ENCODE results near the gene RASSF8.
A peak's percentile ranks its signal among the peaks of the same experiment; 100 is the strongest.

The RASSF8 gene

DNA sequence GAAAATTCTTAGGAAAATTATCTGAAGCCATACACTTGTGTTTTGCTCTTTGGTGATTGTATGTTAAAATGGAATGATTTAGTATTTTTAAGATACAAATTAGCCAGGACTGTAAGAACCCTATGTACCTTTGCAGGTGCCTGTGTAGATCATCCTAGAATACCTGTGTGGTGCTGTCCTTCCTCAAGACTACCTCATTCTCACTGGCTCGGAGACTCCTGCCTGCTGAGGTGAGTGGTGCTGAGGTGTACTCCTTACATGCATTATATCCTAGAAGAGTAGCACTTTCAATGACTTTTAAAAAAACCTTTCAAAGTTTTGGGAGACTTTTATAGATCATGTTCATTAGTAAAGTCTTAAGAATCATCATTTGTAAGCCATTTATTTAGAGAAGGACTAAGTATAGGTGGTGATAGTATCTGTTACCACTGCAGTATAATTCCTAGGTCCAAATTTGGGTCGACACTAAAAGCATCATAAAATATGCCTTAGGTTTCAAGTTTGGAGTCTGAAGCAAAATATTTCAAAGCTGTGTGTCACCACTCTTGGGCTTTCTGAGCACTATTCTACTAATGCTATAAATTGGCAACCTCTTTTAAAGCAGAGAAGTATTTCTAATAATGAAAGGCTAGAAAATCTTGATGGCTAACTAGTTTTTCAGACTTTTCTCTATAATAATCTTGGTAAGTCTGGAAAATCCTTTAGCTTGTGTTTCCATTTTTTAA is 36.6 kb downstream of the RASSF8 start:
- DNase-seq = no peak

- DNase-seq = no peak
Observed at GRCh38 chr12:25995906-25996305, 37.4 kb downstream of the RASSF8 start.

- no peak for DNase-seq
Observed at GRCh38 chr12:25996677-25997076, 38.2 kb downstream of the RASSF8 start.

- DNase-seq = peak in 1 of 3 donors; percentile 11
Observed at GRCh38 chr12:25997201-25997963, 38.9 kb downstream of the RASSF8 start.

DNA sequence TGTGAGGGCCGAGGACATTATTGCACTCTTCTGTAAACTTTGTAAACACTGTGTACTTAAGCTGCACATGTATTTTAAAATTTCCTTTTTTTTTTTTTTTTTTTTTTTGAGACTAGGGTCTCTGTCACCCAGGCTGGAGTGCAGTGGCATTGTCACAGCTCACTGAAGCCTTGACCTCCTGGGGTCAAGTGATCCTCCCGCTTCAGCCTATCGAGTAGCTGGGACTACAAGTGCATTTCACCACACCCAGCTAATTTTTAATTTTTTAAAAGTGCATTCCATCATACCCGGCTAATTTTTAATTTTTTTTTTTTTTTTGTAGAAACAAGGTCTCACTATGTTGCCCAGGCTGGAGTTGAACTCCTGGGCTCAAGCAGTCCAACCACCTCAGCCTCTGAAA is 42.4 kb downstream of the RASSF8 start:
- DNase-seq = no peak

- no peak for DNase-seq
Observed at GRCh38 chr12:26001530-26001929, 43.0 kb downstream of the RASSF8 start.

GRCh38 chr12:26003065-26003464 is 44.6 kb downstream of the RASSF8 start:
- no peak for DNase-seq

DNA sequence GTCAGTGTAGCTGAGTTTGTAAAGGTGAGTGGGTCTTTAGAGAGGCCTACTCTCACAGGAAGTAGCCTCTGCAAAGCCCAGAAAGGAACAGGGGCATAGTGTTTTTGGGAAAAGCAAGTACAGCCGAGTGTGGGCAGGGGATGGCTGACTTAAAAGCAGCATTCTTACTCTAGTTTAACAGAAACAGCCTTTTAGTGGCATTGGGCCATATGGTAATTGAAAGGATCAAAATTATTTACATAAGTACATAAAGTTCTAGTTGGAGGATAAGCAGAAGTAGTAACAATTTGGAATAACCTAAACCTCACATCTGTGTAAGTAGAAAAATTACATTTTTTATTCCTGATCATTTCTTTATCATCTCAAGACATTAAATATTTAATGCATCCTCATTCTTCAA is 49.1 kb downstream of the RASSF8 start:
- no peak for DNase-seq

DNA sequence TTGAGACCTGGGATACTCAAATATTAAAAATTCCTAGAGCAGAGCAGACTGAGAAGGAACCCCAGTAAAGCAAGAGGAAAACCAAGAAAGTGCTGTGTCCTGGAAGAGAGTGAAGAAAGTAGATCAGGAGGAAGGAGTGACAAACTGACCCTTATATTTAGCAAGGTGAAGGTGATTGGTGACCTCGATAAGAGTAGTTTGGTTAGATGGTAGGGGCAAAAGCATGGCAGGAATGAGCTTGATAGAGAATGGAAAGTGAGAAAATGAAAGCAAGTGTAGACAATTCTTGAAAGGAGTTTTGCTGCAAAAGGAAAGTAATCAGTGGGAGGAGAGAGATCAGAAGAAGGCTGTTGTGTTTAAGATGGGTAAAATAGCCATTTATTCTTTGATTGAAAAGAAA is 51.1 kb downstream of the RASSF8 start:
- DNase-seq = no peak

DNA sequence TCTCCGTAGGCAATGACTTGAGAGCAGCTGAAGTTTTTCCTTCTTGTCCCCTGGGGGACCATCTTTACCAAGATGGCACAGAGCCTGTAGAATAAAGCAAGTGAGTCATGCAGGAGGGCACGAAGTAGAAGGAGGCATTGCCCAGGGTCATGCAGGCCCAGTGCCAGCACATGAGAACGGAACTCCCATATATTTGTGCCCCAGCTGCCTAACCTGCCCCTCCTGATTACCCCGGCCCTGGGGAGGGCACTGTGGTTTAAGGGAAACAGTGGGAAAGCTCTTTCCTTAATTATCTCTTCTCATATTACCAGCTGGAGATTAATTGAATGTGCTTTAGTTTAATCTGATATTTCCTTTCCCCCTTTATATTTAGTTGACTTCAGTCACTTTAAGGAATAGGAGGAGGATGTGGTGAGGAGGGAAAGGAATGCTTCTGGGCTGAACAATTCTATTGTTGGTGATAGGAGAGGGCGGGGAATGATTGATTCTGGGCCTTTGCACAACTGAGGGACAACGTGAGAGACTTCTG is 51.9 kb downstream of the RASSF8 start:
- no peak for DNase-seq

- DNase-seq = peak in 2 of 3 donors; percentile 13 to 25
Observed at GRCh38 chr12:26011099-26011498, 52.6 kb downstream of the RASSF8 start.

- no peak for DNase-seq
Observed at GRCh38 chr12:26014085-26014484, 55.6 kb downstream of the RASSF8 start.

DNA sequence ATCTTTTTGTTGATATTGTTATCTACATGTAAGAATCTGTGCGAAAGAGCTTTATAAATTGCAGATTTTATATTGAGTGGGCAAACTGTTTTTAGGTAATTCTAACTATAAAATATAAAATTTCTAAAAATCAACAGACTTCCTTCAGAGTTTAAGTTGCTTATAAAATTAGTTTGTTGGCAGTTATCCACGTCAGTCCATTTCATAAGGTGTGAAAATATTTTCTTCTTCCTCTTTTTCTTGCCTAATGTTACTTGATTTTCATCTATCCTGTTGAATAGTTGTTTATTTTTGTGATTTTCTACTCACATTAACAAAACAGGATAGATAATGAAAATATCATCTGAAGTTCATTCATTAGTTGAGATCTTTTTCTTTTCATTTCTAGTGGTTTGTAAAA is 58.0 kb downstream of the RASSF8 start:
- no peak for DNase-seq

- peak; percentile 47 to 68 (median 54) for DNase-seq
Observed at GRCh38 chr12:26017484-26018211, 59.2 kb downstream of the RASSF8 start.

DNA sequence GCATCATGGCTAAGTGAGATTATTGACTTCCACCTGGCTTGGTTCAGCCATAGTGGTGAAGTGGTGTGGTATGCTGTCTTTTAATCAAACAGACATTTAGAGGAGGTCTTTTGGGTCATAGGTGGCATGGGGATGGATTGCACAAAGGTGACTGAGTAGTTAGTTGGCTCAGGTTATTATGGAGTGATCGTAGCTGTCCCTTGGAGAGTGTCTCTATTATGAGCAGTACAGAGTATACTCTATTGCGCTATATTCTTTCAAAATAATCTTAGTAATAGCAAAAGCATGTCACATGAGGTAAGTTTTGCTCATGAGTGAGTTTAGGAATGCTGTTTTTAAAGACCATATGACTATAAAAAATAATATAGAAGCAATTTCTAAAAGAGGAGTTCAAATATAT is 60.4 kb downstream of the RASSF8 start:
- DNase-seq = no peak

- no peak for DNase-seq
Observed at GRCh38 chr12:26021534-26021933, 63.1 kb downstream of the RASSF8 start.

DNA sequence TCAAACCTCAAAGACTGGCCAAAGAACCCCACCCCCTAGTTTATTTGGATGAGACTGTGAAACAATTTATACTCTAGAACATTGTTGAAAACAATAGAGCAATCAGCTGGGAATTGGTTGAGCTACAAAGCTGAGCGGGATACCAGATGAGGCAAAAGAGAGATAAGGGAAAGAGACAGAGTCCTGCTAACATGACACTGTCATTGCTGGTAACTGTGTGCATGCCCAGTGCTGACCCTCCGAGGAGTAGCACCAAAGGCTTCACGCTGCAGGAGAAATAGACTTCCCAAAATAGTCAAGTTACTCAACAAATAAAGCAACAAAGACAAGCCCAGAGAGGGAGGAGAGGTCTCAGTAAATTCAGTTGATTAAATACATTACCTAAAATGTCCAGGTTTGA is 63.6 kb downstream of the RASSF8 start:
- DNase-seq = no peak

GRCh38 chr12:26026713-26027112 is 68.2 kb downstream of the RASSF8 start:
- no peak for DNase-seq

DNA sequence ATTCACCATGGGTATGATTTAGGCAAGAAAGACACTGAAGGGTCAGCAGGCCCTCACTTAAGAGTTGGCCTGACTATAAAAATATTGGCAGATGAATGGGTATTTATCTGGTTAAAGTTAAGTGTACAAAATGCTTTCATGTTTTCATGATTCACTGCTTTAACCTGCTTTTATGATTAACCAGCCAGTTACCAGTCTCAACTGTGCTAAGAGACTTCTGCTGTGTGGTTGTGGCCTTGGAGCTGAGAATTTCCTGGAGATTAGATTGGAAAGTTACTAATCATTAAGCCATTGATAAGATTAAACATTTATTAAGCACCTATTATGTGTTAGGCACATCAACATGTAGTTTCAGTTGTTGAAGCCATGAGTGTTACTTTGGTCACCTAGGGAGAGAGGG is 68.9 kb downstream of the RASSF8 start:
- DNase-seq = no peak

DNA sequence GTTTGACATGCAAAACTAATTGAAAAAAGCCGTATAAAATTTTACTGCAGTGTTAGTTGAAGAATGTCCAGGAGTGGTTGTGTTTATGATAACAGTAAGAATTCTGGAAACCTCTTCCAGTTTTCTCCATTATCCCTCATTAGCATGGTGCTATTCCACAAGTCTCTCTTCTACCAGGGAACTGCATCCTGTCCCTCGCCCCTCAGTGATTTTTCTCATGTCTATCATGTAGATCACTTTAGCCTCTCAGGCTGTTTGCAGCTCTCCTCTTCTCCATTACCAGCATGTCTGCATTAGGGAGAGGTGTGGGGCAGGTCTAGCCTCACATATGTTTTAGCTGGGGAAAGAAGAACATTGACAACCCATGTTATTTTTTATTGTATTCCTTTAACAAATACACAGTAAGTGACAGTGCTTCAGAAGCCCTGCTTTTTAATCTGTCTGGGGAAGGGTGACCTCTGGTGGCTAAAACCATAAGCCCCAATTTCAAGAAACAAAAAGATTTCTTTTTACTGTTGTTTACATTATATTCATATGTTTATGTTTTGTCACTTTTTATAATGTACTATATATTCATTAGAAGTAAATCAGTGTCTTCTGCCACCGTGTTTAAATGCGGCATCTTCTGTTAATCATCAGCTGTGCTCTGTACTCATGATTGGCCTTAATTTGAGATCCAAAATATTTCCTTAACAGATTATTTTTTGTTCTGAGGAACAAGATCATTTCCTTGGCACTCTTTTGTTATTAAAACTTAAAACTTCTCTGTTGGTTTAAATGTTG is 70.7 kb downstream of the RASSF8 start:
- peak; percentile 60 to 69 (median 68) for DNase-seq

GRCh38 chr12:26029736-26030022 is 71.2 kb downstream of the RASSF8 start:
- DNase-seq = no peak

DNA sequence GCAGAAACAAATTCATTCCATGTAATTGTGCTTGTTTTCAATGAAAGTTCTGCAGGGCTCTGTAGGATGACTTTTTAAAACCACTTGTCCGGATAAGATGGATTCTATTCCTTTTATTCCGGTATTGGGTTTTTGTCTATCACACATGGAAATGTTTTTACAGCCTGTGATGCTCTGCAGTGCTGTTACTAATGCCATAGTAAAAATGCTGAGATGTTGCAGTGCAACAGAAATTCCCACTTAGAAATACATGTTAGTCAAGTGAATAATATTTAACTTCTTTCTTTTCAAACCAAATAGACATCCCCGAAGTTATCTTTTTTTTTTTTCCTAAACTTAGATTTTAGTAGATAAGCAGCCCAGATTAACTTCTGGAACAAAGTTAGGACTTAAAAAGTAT is 71.9 kb downstream of the RASSF8 start:
- DNase-seq = no peak

DNA sequence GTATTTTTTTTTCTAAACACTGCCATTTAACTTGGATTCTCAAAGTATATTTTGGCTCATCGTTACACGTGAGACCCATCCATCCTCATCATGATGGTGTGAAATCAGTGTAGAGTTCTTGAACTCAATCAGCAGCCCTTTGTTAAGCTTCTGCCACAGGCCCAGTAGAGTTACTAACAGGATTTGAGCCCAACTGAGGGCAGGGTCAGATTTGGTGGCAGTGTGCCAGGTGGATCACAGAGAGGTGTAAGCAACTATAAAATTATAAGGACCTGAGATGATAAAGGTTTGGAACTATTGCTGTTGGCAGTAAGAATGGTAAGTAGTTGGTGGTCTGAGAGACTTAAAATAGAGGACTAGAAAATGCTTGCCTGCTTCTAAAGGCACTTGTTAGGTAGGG is 72.8 kb downstream of the RASSF8 start:
- DNase-seq = no peak

Data from suppressor macrophage treated with lipopolysaccharide for 1 hour (primary cell).